LNCAP (cell line): Measurements from ENCODE around the gene CHCHD6.

Experiments used
- CTCF ChIP-seq: fragments of 450-650 bp; IDR thresholded peaks from 2 replicates; pipeline ENCODE4 v1.5.1; 2017; ENCODE audit warnings: mild to moderate bottlenecking

Gene CHCHD6

GRCh38 chr3:126696701-126697267, 7.3 kb upstream of the CHCHD6 start:
- no peak for TF ChIP-seq CTCF

- TF ChIP-seq CTCF: no peak
Observed at GRCh38 chr3:126699011-126699410, 5.0 kb upstream of the CHCHD6 start.

- no peak for TF ChIP-seq CTCF
Observed at GRCh38 chr3:126704494-126705214, 614 bp downstream of the CHCHD6 start.

GRCh38 chr3:126706631-126707030, 2.6 kb downstream of the CHCHD6 start:
- no peak for TF ChIP-seq CTCF

- TF ChIP-seq CTCF: no peak
Observed at GRCh38 chr3:126711121-126711760, 7.2 kb downstream of the CHCHD6 start.

- no peak for TF ChIP-seq CTCF
Observed at GRCh38 chr3:126713199-126713598, 9.2 kb downstream of the CHCHD6 start.

- no peak for TF ChIP-seq CTCF
Observed at GRCh38 chr3:126714276-126714900, 10.3 kb downstream of the CHCHD6 start.
